ENCODE results near the gene ZNF337.
"Not testable (repeated sequence)": the region's sequence is repeated elsewhere in the genome, so short reads cannot be mapped to it uniquely, and the experiment has no call there.

The ZNF337 gene

DNA sequence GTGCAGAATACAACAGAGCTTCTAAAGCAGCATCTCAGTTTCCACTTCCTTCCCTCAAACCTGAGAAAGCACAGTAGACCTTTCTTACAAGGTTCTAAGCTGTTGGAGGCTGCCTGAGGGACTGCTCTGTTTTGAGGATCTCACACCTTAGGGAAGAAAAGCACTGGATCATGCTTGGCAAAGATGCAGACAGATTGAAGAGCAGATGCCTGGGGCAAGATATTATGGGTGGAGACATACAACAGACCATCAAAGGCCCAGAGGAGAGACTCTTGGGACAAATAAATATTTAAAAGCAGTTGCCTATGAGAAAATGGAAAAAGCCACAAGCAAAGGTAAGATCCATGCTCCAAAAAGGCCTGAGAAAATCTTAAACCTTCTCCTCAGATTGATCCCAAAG is 6.2 kb downstream of the ZNF337 start:
- no peak for DNase-seq

DNA sequence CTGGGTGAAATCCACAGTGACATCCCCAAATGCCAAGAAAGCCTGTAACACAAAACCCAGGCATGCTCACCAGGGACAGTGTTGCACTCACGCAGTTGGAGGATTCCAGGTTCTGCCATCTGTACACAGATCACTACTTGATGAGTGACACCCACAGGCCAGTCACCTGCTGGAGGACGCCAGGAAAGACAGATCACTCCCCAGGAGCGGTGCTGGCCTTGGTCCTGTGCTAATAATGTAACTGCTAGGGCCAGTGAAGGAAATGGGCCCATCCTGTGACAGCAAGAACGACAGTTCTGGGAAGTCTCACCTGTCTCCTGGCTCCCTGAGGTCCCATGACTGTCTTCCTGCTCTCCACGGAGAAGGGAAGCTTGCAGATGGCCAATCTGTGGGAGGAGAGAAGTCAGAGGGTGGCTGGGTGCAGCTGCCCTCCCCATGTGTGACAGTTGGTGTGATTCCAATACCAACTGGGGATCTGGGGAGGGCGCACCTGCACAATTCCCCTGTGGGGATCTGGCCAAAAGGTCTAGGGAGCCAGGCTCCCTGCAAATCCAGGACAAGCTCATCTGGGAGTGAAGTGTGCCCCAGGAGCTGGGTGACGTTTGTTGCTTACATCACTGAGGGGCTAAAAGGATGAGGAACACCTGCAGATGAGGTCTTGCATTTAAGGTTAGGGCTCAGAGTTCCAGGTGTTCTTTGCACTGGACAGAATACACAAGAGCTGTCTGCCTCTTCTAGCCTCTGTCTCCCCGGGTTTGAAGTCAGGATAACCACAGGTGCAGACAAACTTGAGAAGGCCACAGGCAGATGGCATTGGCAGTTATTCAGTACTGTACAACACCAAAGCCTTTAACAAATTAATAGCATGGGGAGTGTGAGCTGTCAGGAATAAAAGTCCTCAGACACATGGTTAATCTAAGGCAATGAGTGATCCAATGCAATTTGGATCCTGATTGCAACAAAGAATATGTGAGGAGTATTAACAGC is 10.3 kb downstream of the ZNF337 start:
- DNase-seq: no peak

DNA sequence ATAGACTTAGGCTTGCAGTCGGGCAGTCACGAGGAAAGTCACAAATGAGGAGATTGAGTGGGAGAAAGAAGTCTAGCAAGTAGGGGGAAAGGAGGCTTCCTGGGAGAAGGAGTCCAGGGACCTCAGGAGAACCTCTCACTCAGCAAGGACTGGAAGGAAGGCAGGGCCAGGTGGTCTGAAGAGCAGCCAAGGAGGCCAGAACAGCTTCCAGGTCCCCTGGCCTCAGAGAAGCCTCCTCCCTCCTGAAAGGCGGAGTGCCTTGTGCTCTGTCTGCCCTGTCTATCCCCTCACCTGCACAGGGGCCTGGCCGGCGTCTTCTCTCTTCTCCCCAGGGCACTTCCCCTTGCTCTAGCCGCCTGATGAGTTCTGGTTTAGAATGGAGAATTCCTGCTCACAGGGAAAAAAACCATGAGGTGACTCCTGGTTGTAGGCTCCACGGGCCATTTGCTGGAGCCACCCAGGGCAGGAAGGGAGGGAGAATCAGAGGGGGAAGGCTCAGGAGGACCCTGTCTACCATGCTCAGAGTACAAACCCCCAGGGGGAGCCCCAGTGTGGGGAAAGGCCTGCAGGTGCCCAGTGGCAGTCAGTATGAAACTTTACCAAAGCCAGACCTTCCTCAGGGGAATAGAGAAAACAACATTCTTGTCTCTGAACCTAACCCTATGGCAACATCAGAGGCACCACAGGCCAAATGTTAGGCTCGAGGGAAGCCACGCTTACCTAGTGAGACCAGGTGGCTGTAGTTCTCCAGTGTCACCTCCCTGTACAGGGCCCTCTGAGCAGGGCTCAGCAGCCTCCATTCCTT is 11.2 kb downstream of the ZNF337 start:
- DNase-seq: no peak

DNA sequence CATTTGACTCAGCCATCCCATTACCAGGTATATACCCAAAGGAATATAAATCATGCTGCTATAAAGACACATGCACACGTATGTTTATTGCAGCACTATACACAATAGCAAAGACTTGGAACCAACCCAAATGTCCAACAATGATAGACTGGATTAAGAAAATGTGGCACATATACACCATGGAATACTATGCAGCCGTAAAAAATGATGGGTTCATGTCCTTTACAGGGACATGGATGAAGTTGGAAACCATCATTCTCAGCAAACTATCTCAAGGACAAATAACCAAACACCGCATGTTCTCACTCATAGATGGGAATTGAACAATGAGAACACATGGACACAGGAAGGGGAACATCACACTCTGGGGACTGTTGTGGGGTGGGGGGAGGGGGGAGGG is 12.8 kb downstream of the ZNF337 start:
- not testable (repeated sequence) for DNase-seq

DNA sequence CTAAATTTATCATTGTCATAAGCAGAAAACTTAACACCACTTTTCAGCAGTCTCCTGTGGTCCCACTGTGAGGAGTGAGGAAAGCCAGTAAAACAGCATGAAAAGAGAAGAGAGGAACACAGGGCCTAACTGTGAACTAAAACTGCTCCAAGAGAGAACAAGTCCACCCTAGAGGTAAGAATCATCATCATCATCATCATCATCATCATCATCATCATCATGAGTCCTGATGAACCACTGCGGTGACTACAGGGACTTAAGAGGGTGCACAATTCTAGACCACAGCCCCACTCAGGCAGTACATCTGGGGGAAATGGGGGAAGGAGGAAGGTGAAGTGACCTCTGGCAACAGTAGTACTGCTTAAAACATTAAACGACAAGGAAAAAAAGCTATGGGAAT is 13.6 kb downstream of the ZNF337 start:
- no peak for DNase-seq

GRCh38 chr20:25676164-25676809 is 20.4 kb downstream of the ZNF337 start:
- no peak for DNase-seq

DNA sequence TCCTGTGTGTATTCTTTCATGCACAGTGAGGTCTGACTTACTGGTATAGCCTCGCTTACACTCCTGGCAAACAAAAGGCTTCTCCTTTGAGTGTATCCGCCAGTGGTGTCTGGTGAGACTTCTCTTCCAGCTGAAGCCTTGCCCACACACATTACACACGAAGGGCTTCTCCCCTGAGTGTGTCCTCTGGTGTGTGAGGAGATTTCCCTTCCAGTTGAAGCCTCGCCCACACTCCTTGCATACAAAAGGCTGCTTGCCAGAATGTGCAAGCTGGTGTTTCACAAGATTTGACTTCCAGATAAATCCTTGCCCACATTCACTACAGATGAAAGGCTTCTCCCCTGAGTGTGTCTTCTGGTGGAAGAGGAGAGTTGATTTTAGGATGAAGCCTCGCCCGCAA is 21.5 kb downstream of the ZNF337 start:
- no peak for DNase-seq

DNA sequence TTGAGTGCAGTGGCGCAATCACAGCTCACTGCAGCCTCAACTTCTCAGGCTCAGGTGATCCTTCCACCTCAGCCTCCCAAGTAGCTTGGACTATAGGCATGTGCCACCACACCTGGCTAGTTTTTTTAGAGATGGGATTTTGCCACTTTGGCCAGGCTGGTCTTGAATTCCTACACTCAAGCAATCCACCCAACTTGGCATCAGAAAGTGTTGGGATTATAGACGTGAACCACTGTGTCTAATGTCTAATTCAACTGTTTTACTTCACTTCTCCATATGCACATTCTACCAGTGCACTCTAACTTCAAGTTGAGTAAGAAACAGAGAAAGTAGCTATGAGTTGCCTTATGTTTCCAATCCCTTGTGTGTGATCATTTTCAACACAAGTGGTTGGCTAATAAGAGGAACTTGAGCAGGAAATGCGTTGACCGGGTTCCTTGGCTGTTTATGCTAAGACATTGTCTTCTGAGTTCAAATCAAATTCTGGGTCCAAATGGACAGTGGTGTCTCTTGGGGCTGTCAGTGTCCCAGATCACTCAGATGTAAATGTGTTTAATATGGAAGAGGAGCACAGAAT is 23.9 kb downstream of the ZNF337 start:
- no peak for DNase-seq

DNA sequence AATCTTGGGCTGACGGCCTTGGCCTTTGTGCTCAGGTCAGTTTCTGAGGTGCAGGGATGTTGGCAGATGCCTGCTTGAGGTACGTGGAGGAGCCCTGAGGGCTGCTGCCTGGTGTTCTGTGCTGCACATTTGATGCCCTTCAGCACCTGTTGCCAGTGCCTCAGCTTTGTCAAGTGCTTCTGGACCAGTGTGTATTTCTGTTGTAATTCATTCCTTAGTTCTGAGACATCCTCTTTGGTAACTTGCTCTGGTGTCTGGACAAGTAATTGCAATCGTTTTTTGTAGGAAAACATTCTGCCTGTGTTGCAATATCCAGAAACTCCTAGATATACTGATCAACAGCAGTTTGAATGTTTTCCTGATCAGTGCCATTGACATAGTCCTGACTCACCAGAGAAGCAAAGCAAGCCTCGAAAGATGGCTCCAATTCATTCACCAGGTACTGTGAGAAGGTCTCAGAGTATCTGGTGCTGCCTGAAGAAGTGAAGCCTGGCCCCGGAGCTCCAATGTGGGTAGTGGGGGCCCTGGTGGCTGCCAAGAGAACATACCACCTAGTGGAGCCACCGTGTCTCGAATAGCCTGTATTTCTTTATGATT is 26.7 kb downstream of the ZNF337 start:
- no peak for DNase-seq

GRCh38 chr20:25668446-25668845 is 28.2 kb downstream of the ZNF337 start:
- no peak for DNase-seq

- DNase-seq: no peak
Observed at GRCh38 chr20:25659999-25660398, 36.7 kb downstream of the ZNF337 start.

- no peak for DNase-seq
Observed at GRCh38 chr20:25654487-25654886, 42.2 kb downstream of the ZNF337 start.

DNA sequence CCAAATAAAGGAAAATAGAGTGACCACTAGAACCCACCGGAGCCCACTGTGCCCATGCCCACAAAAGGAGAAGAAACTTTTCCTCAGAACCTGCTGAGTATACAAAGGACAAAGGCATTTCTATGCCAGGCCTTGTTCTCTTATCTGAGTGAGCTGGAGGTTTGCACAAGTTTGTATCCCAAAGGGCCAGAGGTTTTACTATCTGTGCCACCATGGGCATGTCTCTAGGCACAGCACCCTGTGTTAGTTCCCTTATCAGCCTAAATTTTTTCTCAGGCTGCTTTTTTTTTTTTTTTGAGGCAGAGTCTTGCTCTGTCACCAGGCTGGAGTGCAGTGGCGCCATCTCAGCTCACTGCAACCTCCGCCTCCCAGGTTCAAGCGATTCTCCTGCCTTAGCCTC is 43.8 kb downstream of the ZNF337 start:
- DNase-seq: not testable (repeated sequence)

DNA sequence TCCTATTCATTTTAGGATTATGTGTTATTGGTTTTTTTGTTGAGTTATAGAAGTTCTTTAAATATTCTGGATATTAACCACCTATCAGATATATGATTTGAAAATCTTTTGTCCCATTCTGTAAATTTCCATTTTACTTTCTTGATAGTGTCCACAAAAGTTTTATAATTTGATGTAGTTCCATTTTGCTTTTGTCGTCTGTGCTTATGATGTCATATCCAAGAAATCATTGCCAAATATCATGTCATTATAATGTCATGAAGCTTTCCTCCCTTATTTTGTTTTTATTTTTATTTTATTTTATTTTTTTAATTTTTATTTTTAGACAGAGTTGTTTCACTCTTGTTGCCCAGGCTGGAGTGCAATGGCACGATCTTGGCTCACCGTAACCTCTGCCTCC is 51.8 kb downstream of the ZNF337 start:
- DNase-seq: no peak

DNA sequence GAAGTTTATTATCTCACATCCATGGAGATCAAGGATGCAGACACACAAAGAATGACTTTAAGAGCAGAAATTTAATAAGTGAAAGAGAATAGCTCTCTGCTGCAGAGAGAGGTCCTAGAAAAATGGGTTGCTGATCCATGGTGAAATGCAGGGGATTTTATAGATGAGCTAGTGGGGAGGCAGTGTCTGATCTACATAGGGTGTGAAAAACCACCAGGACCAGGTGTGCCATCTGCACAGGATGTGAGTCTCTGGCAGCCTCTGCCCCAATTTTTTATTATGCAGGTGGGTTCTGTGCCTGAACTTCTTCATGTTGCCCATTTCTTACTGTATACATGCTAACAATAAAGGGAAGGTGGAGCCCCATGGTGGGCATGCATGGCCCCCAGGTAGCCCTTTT is 52.9 kb downstream of the ZNF337 start:
- DNase-seq: no peak

DNA sequence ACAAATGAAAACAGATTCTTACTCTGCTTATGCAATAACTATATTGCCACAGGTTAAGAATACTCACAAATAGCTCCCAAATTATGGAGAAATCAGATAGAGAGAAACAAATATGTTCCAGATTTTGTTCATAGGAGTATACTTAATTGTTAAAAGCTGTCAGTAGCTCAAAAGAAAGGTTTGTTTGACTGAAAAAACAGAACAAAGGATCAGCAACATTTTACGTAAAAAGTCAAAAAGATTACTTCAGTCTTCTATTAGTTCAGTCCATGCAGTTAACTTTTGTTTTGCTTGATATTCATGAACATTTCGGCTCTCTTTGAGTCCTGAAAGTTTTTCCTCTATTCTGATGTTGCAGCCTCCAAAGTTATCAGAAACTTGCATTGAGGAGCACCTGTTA is 59.4 kb downstream of the ZNF337 start:
- no peak for DNase-seq

GRCh38 chr20:25632940-25633790 is 63.5 kb downstream of the ZNF337 start:
- no peak for DNase-seq

GRCh38 chr20:25630615-25631014 is 66.0 kb downstream of the ZNF337 start:
- DNase-seq: not testable (repeated sequence)

GRCh38 chr20:25629816-25630499 is 66.7 kb downstream of the ZNF337 start:
- DNase-seq: no peak

DNA sequence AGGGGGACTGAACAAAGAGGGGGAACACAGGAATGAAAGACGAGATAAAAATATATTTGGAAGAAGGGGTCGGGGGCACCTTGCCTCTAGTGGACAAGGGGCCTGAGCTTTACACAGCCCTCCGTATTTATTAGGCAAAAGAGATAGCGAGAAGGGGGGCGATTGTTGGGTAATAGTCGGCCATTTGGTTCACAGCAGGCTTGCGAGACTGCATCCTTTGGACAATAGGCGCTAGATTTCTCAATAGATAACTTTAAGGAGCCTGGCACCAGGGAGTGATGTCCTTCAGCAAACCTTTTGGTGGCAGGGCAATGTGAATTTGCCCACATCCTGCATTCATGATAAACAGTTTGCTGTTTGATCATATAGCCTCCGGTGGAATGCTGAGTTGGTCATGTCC is 69.9 kb downstream of the ZNF337 start:
- no peak for DNase-seq

- DNase-seq: peak in 1 of 2 experiments; percentile 18
Observed at GRCh38 chr20:25624500-25624939, 72.1 kb downstream of the ZNF337 start.
